PC-9 (cell line): Measurements from ENCODE around the gene KCNT2. TPM values are rescaled to one million over a fixed set of nuclear protein-coding genes. Genes with fewer than 3 reads are reported as not detected.

Source experiments
- BruUV-seq: library from RNA; stranded (reverse); fragments of 400-500 nt; replicated peaks from 2 replicates; lab custom pipeline; 2021; lab: Mats Ljungman, UMichigan
- CTCF ChIA-PET: fragments of 300-600 bp; sonication (Branson Sonifier 250); formaldehyde crosslinking; loops from one replicate; lab custom pipeline; 2022; ENCODE audit warnings: antibody characterized with exemption; lab: Charles Lee
- POLR2A ChIA-PET: fragments of 300-600 bp; sonication (Branson Sonifier 250); formaldehyde crosslinking; loops from one replicate; lab custom pipeline; 2022; ENCODE audit warnings: antibody characterized with exemption; ENCODE audit not compliant: unreplicated experiment; lab: Charles Lee
- DNase-seq, 2 experiments: peaks; one replicate each; pipeline versions ENCODE4 v3.0.0 to v3.0.0-alpha.2; 2015 to 2022; ENCODE audit warnings: mixed read lengths in 1 of 2
- H2AFZ ChIP-seq: fragments of 200-600 bp; sonication (generic); 2 replicates; pipeline ENCODE4 v1.8.1; 2017; ENCODE audit warnings: antibody characterized with exemption
- H3F3A ChIP-seq: fragments of 200-600 bp; sonication (generic); 2 replicates; pipeline ENCODE4 v1.8.1; 2017; ENCODE audit warnings: antibody characterized with exemption, mild to moderate bottlenecking, low read depth; ENCODE audit not compliant: insufficient read depth
- H3K27ac ChIP-seq: fragments of 200-600 bp; sonication (generic); 2 replicates; pipeline ENCODE4 v1.6.1; 2016; ENCODE audit warnings: mixed run types
- H3K27me3 ChIP-seq: fragments of 200-600 bp; sonication (generic); 2 replicates; pipeline ENCODE4 v1.6.1; 2016; ENCODE audit warnings: low read depth, mixed run types; ENCODE audit not compliant: insufficient read depth
- H3K36me3 ChIP-seq: fragments of 200-600 bp; sonication (generic); 2 replicates; pipeline ENCODE4 v1.6.1; 2016; ENCODE audit warnings: low read depth, mixed run types
- H3K4me1 ChIP-seq: fragments of 200-600 bp; sonication (generic); replicated peaks from 2 replicates; pipeline ENCODE4 v1.6.1; 2016; ENCODE audit warnings: mixed run types; ENCODE audit not compliant: insufficient read depth
- H3K4me2 ChIP-seq: fragments of 200-600 bp; sonication (generic); 2 replicates; pipeline ENCODE4 v1.6.1; 2017; ENCODE audit warnings: mixed run types
- H3K4me3 ChIP-seq: fragments of 200-600 bp; sonication (generic); 2 replicates; pipeline ENCODE4 v1.6.1; 2016; ENCODE audit warnings: mixed run types
- H3K79me2 ChIP-seq: fragments of 200-600 bp; sonication (generic); 2 replicates; pipeline ENCODE4 v1.6.1; 2017; ENCODE audit warnings: low read depth, mixed run types
- H3K9me2 ChIP-seq: fragments of 200-600 bp; sonication (generic); 2 replicates; pipeline ENCODE4 v1.8.1; 2017; ENCODE audit warnings: mild to moderate bottlenecking; ENCODE audit not compliant: insufficient read depth
- H3K9me3 ChIP-seq: fragments of 200-600 bp; sonication (generic); 2 replicates; pipeline ENCODE4 v1.8.1; 2016; ENCODE audit warnings: low read depth; ENCODE audit not compliant: insufficient read depth
- H4K20me1 ChIP-seq: fragments of 200-600 bp; sonication (generic); 2 replicates; pipeline ENCODE4 v1.8.1; 2017; ENCODE audit not compliant: insufficient read depth
- EZH2 ChIP-seq: fragments of 200-600 bp; sonication (generic); IDR thresholded peaks from 2 replicates; pipeline ENCODE4 v1.8.0; 2017; ENCODE audit warnings: antibody characterized with exemption, low read depth
- intact Hi-C: fragments of 100-400 bp; cut with micrococcal nuclease; formaldehyde crosslinking; loops from one replicate; pipeline ENCODE4 v1.10.0; 2022; ENCODE audit not compliant: unreplicated experiment
- total RNA-seq: library from RNA; stranded (reverse); gene quantifications from 2 replicates; pipeline ENCODE4 v1.2.3, GENCODE V29; 2021
- TF ChIP-seq, protein P1 (sequence below): fragments of 200-600 bp; sonication (generic); conservative IDR thresholded peaks from 2 replicates; pipeline ENCODE4 v1.6.1; 2017; ENCODE audit warnings: mixed run types, antibody characterized with exemption, mild to moderate bottlenecking, moderate library complexity

The KCNT2 gene
- total RNA-seq, 1 experiment from 2014 or later: 0.90 TPM

DNA sequence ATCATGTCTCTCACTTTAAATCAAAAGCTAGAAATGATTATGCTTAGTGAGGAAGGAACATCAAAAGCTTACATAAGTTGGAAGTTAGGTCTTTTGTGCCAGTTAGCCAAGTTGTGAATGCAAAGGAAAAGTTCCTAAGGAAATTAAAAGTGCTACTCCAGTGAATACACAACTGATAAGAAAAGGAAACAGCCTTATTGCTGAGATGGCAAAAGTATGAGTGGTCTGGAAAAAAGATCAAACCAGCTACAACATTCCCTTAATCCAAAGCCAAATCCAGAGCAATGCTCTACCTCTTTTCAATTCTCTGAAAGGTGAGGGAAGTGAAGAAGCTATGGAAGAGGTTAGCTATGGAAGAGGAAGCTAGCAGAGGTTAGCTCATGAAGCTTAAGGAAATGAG, 378.7 kb downstream of the KCNT2 start:
- no peaks in the 10 kb centered on the region for H3K4me1 ChIP-seq
- ChIA-PET CTCF (no interaction called here), POLR2A (no interaction called here)
- intact Hi-C loops: no loop called here
- no peak for DNase-seq
- no peaks in the 10 kb centered on the region for H3K79me2 ChIP-seq
- H3K27ac ChIP-seq: no peak overlapping the region
- no peak overlapping the region for H3K4me3 ChIP-seq
- H2AFZ ChIP-seq: no peak overlapping the region; the same call in 1 of the 2 replicates
- no peaks in the 10 kb centered on the region for H3K27me3 ChIP-seq
- H3F3A ChIP-seq: no peaks in the 10 kb centered on the region
- H3K36me3 ChIP-seq: no peaks in the 10 kb centered on the region
- H4K20me1 ChIP-seq: no peaks in the 10 kb centered on the region
- H3K9me2 ChIP-seq: peaks cover 5% of the 10 kb centered on the region; the same call in 1 of the 2 replicates
- no peaks in the 10 kb centered on the region for H3K9me3 ChIP-seq
- no peak overlapping the region for H3K4me2 ChIP-seq
- no peak for TF ChIP-seq EZH2
- TF ChIP-seq, protein P1, sequence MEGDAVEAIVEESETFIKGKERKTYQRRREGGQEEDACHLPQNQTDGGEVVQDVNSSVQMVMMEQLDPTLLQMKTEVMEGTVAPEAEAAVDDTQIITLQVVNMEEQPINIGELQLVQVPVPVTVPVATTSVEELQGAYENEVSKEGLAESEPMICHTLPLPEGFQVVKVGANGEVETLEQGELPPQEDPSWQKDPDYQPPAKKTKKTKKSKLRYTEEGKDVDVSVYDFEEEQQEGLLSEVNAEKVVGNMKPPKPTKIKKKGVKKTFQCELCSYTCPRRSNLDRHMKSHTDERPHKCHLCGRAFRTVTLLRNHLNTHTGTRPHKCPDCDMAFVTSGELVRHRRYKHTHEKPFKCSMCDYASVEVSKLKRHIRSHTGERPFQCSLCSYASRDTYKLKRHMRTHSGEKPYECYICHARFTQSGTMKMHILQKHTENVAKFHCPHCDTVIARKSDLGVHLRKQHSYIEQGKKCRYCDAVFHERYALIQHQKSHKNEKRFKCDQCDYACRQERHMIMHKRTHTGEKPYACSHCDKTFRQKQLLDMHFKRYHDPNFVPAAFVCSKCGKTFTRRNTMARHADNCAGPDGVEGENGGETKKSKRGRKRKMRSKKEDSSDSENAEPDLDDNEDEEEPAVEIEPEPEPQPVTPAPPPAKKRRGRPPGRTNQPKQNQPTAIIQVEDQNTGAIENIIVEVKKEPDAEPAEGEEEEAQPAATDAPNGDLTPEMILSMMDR: no peak
- BruUV-seq: no TSS peak

DNA sequence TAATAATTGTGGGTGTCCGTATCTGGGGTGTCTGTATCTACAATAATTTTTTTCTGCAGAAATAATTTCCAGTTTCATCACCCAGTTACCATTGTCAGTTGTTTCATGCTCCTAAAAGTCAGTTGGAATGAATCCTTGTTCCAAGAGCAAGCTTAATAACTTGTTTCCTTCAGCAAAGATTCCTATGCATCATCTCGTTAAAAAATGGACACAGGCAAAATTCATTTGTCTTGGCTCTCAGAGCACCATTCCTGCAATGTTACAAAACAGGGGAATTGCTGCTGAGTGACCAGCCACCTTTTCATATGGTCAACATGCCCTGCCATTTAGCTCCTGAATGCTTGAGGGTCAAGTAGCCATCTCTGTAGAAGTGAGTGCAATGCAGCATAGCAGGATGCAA, 393.4 kb downstream of the KCNT2 start:
- ChIA-PET POLR2A (no interaction called here), CTCF (no interaction called here)
- Histone ChIP-seq H3K27me3 (no peaks in the 10 kb centered on the region), H3F3A (no peaks in the 10 kb centered on the region), H3K79me2 (no peaks in the 10 kb centered on the region), H4K20me1 (no peaks in the 10 kb centered on the region), H3K9me2 (no peaks in the 10 kb centered on the region), H3K9me3 (no peaks in the 10 kb centered on the region), H3K4me1 (no peaks in the 10 kb centered on the region), H2AFZ (no peak overlapping the region; the same call in 1 of the 2 replicates), H3K27ac (no peak overlapping the region), H3K4me3 (no peak overlapping the region), H3K4me2 (no peak overlapping the region), H3K36me3 (no peaks in the 10 kb centered on the region)
- DNase-seq: no peak
- BruUV-seq: no TSS peak
- intact Hi-C loops: no loop called here
- no peak for TF ChIP-seq EZH2
- TF ChIP-seq, protein P1: no peak

DNA sequence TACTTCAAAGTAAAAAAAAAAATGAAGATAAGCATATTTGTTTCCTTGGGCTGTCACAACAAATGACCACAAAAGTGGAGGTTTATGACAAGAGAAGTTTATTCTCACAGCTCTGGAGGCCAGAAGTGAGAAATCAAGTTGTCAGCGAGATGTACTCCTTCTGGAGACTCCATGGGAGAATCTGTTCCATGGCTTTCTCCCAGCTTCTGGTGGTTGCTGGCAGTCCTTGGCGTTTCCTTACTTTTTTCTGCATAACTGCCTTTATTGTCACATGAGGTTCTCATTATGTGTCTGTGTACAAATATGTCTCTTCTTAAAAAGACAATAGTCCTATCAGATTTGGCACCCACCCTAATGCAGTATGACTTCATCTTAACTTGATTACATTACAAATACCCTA, 398.3 kb downstream of the KCNT2 start:
- BruUV-seq: no TSS peak
- Histone ChIP-seq H2AFZ (no peak overlapping the region), H3K27ac (no peak overlapping the region), H3K4me1 (no peaks in the 10 kb centered on the region), H3K4me3 (no peak overlapping the region), H3K36me3 (no peaks in the 10 kb centered on the region), H3F3A (no peaks in the 10 kb centered on the region), H3K9me2 (no peaks in the 10 kb centered on the region), H3K79me2 (no peaks in the 10 kb centered on the region), H4K20me1 (no peaks in the 10 kb centered on the region), H3K9me3 (no peaks in the 10 kb centered on the region), H3K4me2 (no peak overlapping the region), H3K27me3 (no peaks in the 10 kb centered on the region)
- no peak for DNase-seq
- intact Hi-C loops: no loop called here
- ChIA-PET POLR2A (no interaction called here), CTCF (no interaction called here)
- TF ChIP-seq, protein P1: no peak
- TF ChIP-seq EZH2: no peak
